Thoracic aorta (tissue), 2 donors: ENCODE measurements around the gene SKIDA1. TPM values are rescaled to one million over a fixed set of nuclear protein-coding genes. Genes with fewer than 3 reads are reported as not detected.
A peak's percentile ranks its signal among the peaks of the same experiment; 100 is the strongest.

Experiments
- ATAC-seq: fragments of 150-250 bp; one replicate; pipeline ENCODE4 v1.8.0; 2017; ENCODE audit warnings: low read depth; ENCODE audit not compliant: insufficient number of reproducible peaks, low FRiP score
- DNase-seq: peaks from one replicate; pipeline ENCODE4 v3.0.0-alpha.2; 2020; ENCODE audit warnings: low spot score
- H3K27ac ChIP-seq, 2 donors: fragments of 200-600 bp; sonication (generic); 1 replicate in 1 of 2; 2 replicates in 1 of 2; pipeline ENCODE4 v1.5.1; 2016; ENCODE audit warnings: mild to moderate bottlenecking in 2 of 2, moderate library complexity in 2 of 2
- H3K27me3 ChIP-seq: fragments of 200-600 bp; sonication (generic); replicated peaks from 2 replicates; pipeline ENCODE4 v1.6.0; 2016; ENCODE audit warnings: mild to moderate bottlenecking; ENCODE audit not compliant: insufficient read depth
- H3K36me3 ChIP-seq: fragments of 200-600 bp; sonication (generic); one replicate; pipeline ENCODE4 v1.5.1; 2016
- H3K4me1 ChIP-seq, 2 donors: fragments of 200-600 bp; sonication (generic); 1 replicate in 1 of 2; 2 replicates in 1 of 2; pipeline versions ENCODE4 v1.5.1 to v1.6.0; 2016; ENCODE audit warnings: low read depth in 2 of 2, mild to moderate bottlenecking in 1 of 2; ENCODE audit not compliant: control insufficient read depth in 1 of 2
- H3K4me3 ChIP-seq: fragments of 200-600 bp; sonication (generic); 2 replicates; pipeline ENCODE4 v1.5.1; 2016; ENCODE audit warnings: mild to moderate bottlenecking
- H3K9me3 ChIP-seq: fragments of 200-600 bp; sonication (generic); 2 replicates; pipeline ENCODE4 v1.5.1; 2016
- total RNA-seq, 2 donors: library from RNA; depleted of rRNA; stranded (reverse); fragments of >200 nt; gene quantifications; one replicate each; pipeline versions ENCODE4 v1.1.0 to v1.2.3, GENCODE V29; 2016
- TF ChIP-seq, protein P1 (sequence below): fragments of 200-600 bp; sonication (generic); IDR thresholded peaks from one replicate; pipeline ENCODE4 v1.5.1; 2019; ENCODE audit warnings: antibody characterized with exemption

SKIDA1 gene
- total RNA-seq, 2 donors from 2014 or later, result 0.71 to 5.3 TPM

DNA sequence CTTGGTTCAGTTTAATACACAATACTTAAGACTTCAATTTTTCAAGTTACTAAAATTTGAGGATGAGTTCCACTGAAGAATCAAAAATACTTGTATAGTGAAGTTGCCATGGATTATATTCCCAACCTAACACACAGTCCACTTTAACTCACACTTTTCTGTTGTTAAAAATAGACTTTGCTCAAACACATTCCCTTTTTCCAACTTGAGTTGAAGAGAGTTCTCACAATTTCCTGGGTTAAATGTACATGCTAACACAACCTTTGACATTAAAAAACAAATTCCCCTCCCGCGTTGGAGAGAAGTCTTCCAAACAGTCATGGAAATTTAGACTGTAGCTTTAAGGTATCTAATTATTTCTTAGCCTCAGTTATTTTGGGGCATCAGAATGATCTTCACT, 27.1 kb downstream of the SKIDA1 start:
- no peak overlapping the region for H3K4me3 ChIP-seq
- H3K9me3 ChIP-seq, result no peaks in the 10 kb centered on the region
- DNase-seq (no peak), ATAC-seq (no peak)
- TF ChIP-seq, protein P1, sequence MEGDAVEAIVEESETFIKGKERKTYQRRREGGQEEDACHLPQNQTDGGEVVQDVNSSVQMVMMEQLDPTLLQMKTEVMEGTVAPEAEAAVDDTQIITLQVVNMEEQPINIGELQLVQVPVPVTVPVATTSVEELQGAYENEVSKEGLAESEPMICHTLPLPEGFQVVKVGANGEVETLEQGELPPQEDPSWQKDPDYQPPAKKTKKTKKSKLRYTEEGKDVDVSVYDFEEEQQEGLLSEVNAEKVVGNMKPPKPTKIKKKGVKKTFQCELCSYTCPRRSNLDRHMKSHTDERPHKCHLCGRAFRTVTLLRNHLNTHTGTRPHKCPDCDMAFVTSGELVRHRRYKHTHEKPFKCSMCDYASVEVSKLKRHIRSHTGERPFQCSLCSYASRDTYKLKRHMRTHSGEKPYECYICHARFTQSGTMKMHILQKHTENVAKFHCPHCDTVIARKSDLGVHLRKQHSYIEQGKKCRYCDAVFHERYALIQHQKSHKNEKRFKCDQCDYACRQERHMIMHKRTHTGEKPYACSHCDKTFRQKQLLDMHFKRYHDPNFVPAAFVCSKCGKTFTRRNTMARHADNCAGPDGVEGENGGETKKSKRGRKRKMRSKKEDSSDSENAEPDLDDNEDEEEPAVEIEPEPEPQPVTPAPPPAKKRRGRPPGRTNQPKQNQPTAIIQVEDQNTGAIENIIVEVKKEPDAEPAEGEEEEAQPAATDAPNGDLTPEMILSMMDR, result no peak
- H3K27me3 ChIP-seq, result no peaks in the 10 kb centered on the region
- H3K36me3 ChIP-seq, result no peaks in the 10 kb centered on the region
- peaks cover 0 to 11% of the 10 kb centered on the region in 2 donors for H3K4me1 ChIP-seq
- H3K27ac ChIP-seq, result no peak overlapping the region

- Histone ChIP-seq H3K9me3 (no peaks in the 10 kb centered on the region), H3K36me3 (no peaks in the 10 kb centered on the region), H3K4me3 (peak overlapping the region; percentile 71), H3K27ac (peak overlapping the region in 1 of 2 donors; percentile 30), H3K27me3 (no peaks in the 10 kb centered on the region), H3K4me1 (peaks cover 0 to 11% of the 10 kb centered on the region in 2 donors)
- peak; percentile 66 for DNase-seq
- TF ChIP-seq, protein P1, result no peak
- ATAC-seq, result no peak
Observed at GRCh38 chr10:21497177-21497807, 28.2 kb downstream of the SKIDA1 start.

- Histone ChIP-seq H3K4me3 (peak overlapping the region; percentile 71), H3K36me3 (no peaks in the 10 kb centered on the region), H3K9me3 (no peaks in the 10 kb centered on the region), H3K27ac (peak overlapping the region in 1 of 2 donors; percentile 30), H3K27me3 (no peaks in the 10 kb centered on the region), H3K4me1 (peaks cover 0 to 11% of the 10 kb centered on the region in 2 donors)
- ATAC-seq (no peak), DNase-seq (no peak)
- TF ChIP-seq, protein P1, result peak; percentile 29
Observed at GRCh38 chr10:21496343-21497176, 28.9 kb downstream of the SKIDA1 start.

- peak; percentile 62 for ATAC-seq
- no peaks in the 10 kb centered on the region for H3K9me3 ChIP-seq
- DNase-seq, result peak; percentile 31
- no peaks in the 10 kb centered on the region for H3K36me3 ChIP-seq
- H3K4me3 ChIP-seq, result peak overlapping the region; percentile 71
- TF ChIP-seq, protein P1, result peak; percentile 99
- H3K27me3 ChIP-seq, result no peaks in the 10 kb centered on the region
- H3K4me1 ChIP-seq, result peaks cover 0 to 11% of the 10 kb centered on the region in 2 donors
- H3K27ac ChIP-seq, result peak overlapping the region in 1 of 2 donors; percentile 30
Observed at GRCh38 chr10:21495752-21496342, 29.6 kb downstream of the SKIDA1 start.
